GM23338 (cell line): Measurements from ENCODE around the gene LPP. TPM values are rescaled to one million over a fixed set of nuclear protein-coding genes. Genes with fewer than 3 reads are reported as not detected.

Experiments
- ATAC-seq: fragments of 200-7000 bp; cut with Tn5 transposase; 3 replicates; pipeline ENCODE4 v1.9.1; 2020
- DNase-seq: peaks from one replicate; pipeline ENCODE4 v3.0.0-alpha.2; 2015; ENCODE audit warnings: low spot score
- H2AFZ ChIP-seq: fragments of 200-600 bp; sonication (generic); 2 replicates; pipeline ENCODE4 v1.8.0; 2016; ENCODE audit warnings: antibody characterized with exemption, mild to moderate bottlenecking, moderate library complexity
- H3F3A ChIP-seq: fragments of 200-600 bp; sonication (generic); replicated peaks from 2 replicates; pipeline ENCODE4 v1.8.0; 2017; ENCODE audit warnings: antibody characterized with exemption, mixed run types, low read depth
- H3K27ac ChIP-seq: fragments of 200-600 bp; sonication (generic); 2 replicates; pipeline ENCODE4 v1.6.1; 2016; ENCODE audit warnings: low read depth
- H3K27me3 ChIP-seq: fragments of 200-600 bp; sonication (generic); 2 replicates; pipeline ENCODE4 v1.8.0; 2016; ENCODE audit warnings: mild to moderate bottlenecking, mixed run types, moderate library complexity; ENCODE audit not compliant: insufficient read depth
- H3K36me3 ChIP-seq: fragments of 200-600 bp; sonication (generic); 2 replicates; pipeline ENCODE4 v1.8.0; 2016; ENCODE audit warnings: mild to moderate bottlenecking; ENCODE audit not compliant: insufficient read depth
- H3K4me1 ChIP-seq: fragments of 200-600 bp; sonication (generic); 2 replicates; pipeline ENCODE4 v1.8.0; 2016; ENCODE audit warnings: mild to moderate bottlenecking, moderate library complexity; ENCODE audit not compliant: insufficient read depth
- H3K4me2 ChIP-seq: fragments of 200-600 bp; sonication (generic); 2 replicates; pipeline ENCODE4 v1.7.1; 2017; ENCODE audit warnings: mixed run types
- H3K4me3 ChIP-seq: fragments of 200-600 bp; sonication (generic); 2 replicates; pipeline ENCODE4 v1.6.1; 2016; ENCODE audit warnings: mixed run types
- H3K79me2 ChIP-seq: fragments of 200-600 bp; sonication (generic); replicated peaks from 2 replicates; pipeline ENCODE4 v1.8.0; 2017; ENCODE audit warnings: mild to moderate bottlenecking; ENCODE audit not compliant: insufficient read depth
- H3K9me2 ChIP-seq: fragments of 200-600 bp; sonication (generic); 2 replicates; pipeline ENCODE4 v1.8.0; 2017; ENCODE audit not compliant: insufficient read depth
- H4K20me1 ChIP-seq: fragments of 200-600 bp; sonication (generic); replicated peaks from 2 replicates; pipeline ENCODE4 v1.8.0; 2017; ENCODE audit warnings: mild to moderate bottlenecking; ENCODE audit not compliant: insufficient read depth
- H3K27ac Mint-ChIP-seq: 2 replicates; pipeline ENCODE4 v1.8.0; 2020; ENCODE audit warnings: inconsistent platforms, mild to moderate bottlenecking, moderate library complexity, mixed read lengths
- H3K27me3 Mint-ChIP-seq: 3 replicates; pipeline ENCODE4 v1.8.0; 2022; ENCODE audit warnings: low read depth, mild to moderate bottlenecking, moderate library complexity, mixed read lengths, inconsistent platforms; ENCODE audit not compliant: insufficient read depth, poor library complexity
- H3K36me3 Mint-ChIP-seq: 3 replicates; pipeline ENCODE4 v1.8.0; 2021; ENCODE audit warnings: low read depth, mild to moderate bottlenecking, inconsistent platforms, moderate library complexity, mixed read lengths
- H3K4me1 Mint-ChIP-seq: 3 replicates; pipeline ENCODE4 v1.8.0; 2020; ENCODE audit warnings: mild to moderate bottlenecking, inconsistent platforms, mixed read lengths
- H3K4me3 Mint-ChIP-seq: 3 replicates; pipeline ENCODE4 v1.8.0; 2021; ENCODE audit warnings: moderate library complexity, mild to moderate bottlenecking, inconsistent platforms, mixed read lengths
- H3K9me3 Mint-ChIP-seq: 3 replicates; pipeline ENCODE4 v1.8.0; 2020; ENCODE audit warnings: moderate library complexity, mild to moderate bottlenecking, inconsistent platforms, mixed read lengths
- CREB1 ChIP-seq: fragments of 250-450 bp; sonication (Bioruptor Pico); IDR thresholded peaks from 2 replicates; pipeline ENCODE4 v1.5.0; 2020; ENCODE audit warnings: low read depth, mild to moderate bottlenecking, moderate library complexity
- CTCF ChIP-seq, 2 experiments: fragments of 200-600 bp in 1 of 2; sonication (generic) in 1 of 2; conservative IDR thresholded peaks; 2 replicates each; pipeline versions ENCODE4 v1.5.1 to v1.6.1; 2016 to 2017; ENCODE audit warnings: antibody characterized with exemption in 2 of 2, low read depth in 2 of 2, mild to moderate bottlenecking in 2 of 2, moderate library complexity in 1 of 2
- ETS1 ChIP-seq: IDR thresholded peaks from 2 replicates; pipeline ENCODE4 v1.6.1; 2016; ENCODE audit warnings: antibody characterized with exemption
- EZH2 ChIP-seq: fragments of 200-600 bp; sonication (generic); IDR thresholded peaks from one replicate; pipeline ENCODE4 v1.8.0; 2017; ENCODE audit warnings: antibody characterized with exemption, mild to moderate bottlenecking, low read depth; ENCODE audit not compliant: unreplicated experiment
- EZH2phosphoT487 ChIP-seq: fragments of 200-600 bp; sonication (generic); IDR thresholded peaks from one replicate; pipeline ENCODE4 v1.8.1; 2018; ENCODE audit warnings: antibody characterized with exemption; ENCODE audit not compliant: unreplicated experiment
- JUNB ChIP-seq: IDR thresholded peaks from one replicate; pipeline ENCODE4 v1.6.1; 2016; ENCODE audit warnings: antibody characterized with exemption; ENCODE audit not compliant: unreplicated experiment
- NANOG ChIP-seq: IDR thresholded peaks from 2 replicates; pipeline ENCODE4 v1.6.1; 2016; ENCODE audit warnings: antibody characterized with exemption, borderline replicate concordance
- POLR2AphosphoS5 ChIP-seq: IDR thresholded peaks from 2 replicates; pipeline ENCODE4 v1.6.1; 2016; ENCODE audit warnings: antibody characterized with exemption, low read depth
- REST ChIP-seq: IDR thresholded peaks from one replicate; pipeline ENCODE4 v1.6.1; 2018; ENCODE audit warnings: antibody characterized with exemption; ENCODE audit not compliant: unreplicated experiment
- STAT1 ChIP-seq: IDR thresholded peaks from one replicate; pipeline ENCODE4 v1.6.1; 2016; ENCODE audit warnings: antibody characterized with exemption; ENCODE audit not compliant: unreplicated experiment
- ZNF114 ChIP-seq: fragments of 250-450 bp; sonication (Bioruptor Pico); IDR thresholded peaks from 2 replicates; pipeline ENCODE4 v1.5.0; 2020; ENCODE audit warnings: mild to moderate bottlenecking, moderate library complexity
- ZNF331 ChIP-seq: fragments of 250-450 bp; sonication (Bioruptor Pico); IDR thresholded peaks from 2 replicates; pipeline ENCODE4 v1.5.0; 2020; ENCODE audit warnings: low read depth, mild to moderate bottlenecking, moderate library complexity
- ZNF462 ChIP-seq: fragments of 250-450 bp; sonication (Bioruptor Pico); IDR thresholded peaks from 2 replicates; pipeline ENCODE4 v1.5.0; 2020; ENCODE audit warnings: mild to moderate bottlenecking, moderate library complexity
- polyA plus RNA-seq: library from polyadenylated mRNA; unstranded; fragments of >200 nt; fragmentation: Nextera tagmentation; extraction: Ambion mirVana; gene quantifications from 2 replicates; pipeline ENCODE4 v1.2.1, GENCODE V29; 2016
- total RNA-seq: library from RNA; depleted of rRNA; stranded (reverse); fragments of >200 nt; shearing (Covaris generic); gene quantifications from 2 replicates; pipeline ENCODE4 v1.2.3, GENCODE V29; 2014

The LPP gene
- total and polyA plus RNA-seq, 2 experiments from 2014 or later = 23.0 to 35.2 TPM

- H3K4me1 Mint-ChIP-seq = peaks cover 13% of the 10 kb centered on the region
- no peaks in the 10 kb centered on the region for H3K9me3 Mint-ChIP-seq
- ATAC-seq = no peak
- H3K79me2 ChIP-seq = 0 out of 2 replicates have a peak, but pooled peaks cover 3% of the 10 kb centered on the region
- no peaks in the 10 kb centered on the region; the same call in 1 of the 2 replicates for H4K20me1 ChIP-seq
- no peaks in the 10 kb centered on the region for H3F3A ChIP-seq
- peak overlapping the region; percentile 73; the same call in 1 of the 2 replicates for H3K27ac Mint-ChIP-seq
- H3K4me2 ChIP-seq = no peak overlapping the region
- H3K27ac ChIP-seq = no peak overlapping the region
- no peaks in the 10 kb centered on the region for H3K36me3 ChIP-seq
- H3K36me3 Mint-ChIP-seq = no peaks in the 10 kb centered on the region
- no peaks in the 10 kb centered on the region for H3K9me2 ChIP-seq
- H3K4me3 Mint-ChIP-seq = no peak overlapping the region
- peaks cover 2% of the 10 kb centered on the region for H3K4me1 ChIP-seq
- no peak overlapping the region for H3K4me3 ChIP-seq
- H2AFZ ChIP-seq = no peak overlapping the region
- no peaks in the 10 kb centered on the region for H3K27me3 ChIP-seq
- no peaks in the 10 kb centered on the region for H3K27me3 Mint-ChIP-seq
- TF ChIP-seq EZH2 = no peak
- no peak for TF ChIP-seq CREB1 (CRISPR knock-in tag)
- no peak for TF ChIP-seq ZNF331 (CRISPR knock-in tag)
- TF ChIP-seq NANOG = no peak
- no peak for TF ChIP-seq STAT1
- TF ChIP-seq CTCF (conservative IDR thresholded peaks at IDR 0.05; ENCODE audit: low read depth in 2 of 2) = no peak
- TF ChIP-seq ETS1 = no peak
- TF ChIP-seq ZNF462 (CRISPR knock-in tag) = no peak
- no peak for TF ChIP-seq REST
- no peak for TF ChIP-seq POLR2AphosphoS5
- TF ChIP-seq EZH2phosphoT487 = no peak
- TF ChIP-seq JUNB = no peak
- TF ChIP-seq ZNF114 (CRISPR knock-in tag) = no peak
- no peak for DNase-seq
Observed at GRCh38 chr3:188342991-188343732, 189.2 kb downstream of the LPP start.
